Panc1 (cell line): ENCODE measurements around the gene SLC43A2. TPM values are rescaled to one million over a fixed set of nuclear protein-coding genes. Genes with fewer than 3 reads are reported as not detected.
A peak's percentile ranks its signal among the peaks of the same experiment; 100 is the strongest.

Experiments used
- ATAC-seq: fragments of 200-7000 bp; cut with Tn5 transposase; 2 replicates; pipeline ENCODE4 v1.9.1; 2020; ENCODE audit warnings: mild to moderate bottlenecking, moderate library complexity
- BruUV-seq: library from RNA; stranded (reverse); fragments of 400-500 nt; replicated peaks from 2 replicates; lab custom pipeline; 2021; lab: Mats Ljungman, UMichigan
- CTCF ChIA-PET: fragments of 300-600 bp; sonication (Branson Sonifier 250); formaldehyde crosslinking; loops from one replicate; lab custom pipeline; 2022; ENCODE audit warnings: antibody characterized with exemption; lab: Charles Lee
- POLR2A ChIA-PET: fragments of 300-600 bp; sonication (Branson Sonifier 250); formaldehyde crosslinking; loops from one replicate; lab custom pipeline; 2022; ENCODE audit warnings: antibody characterized with exemption; lab: Charles Lee
- DNase-seq: peaks from one replicate; pipeline ENCODE4 v3.0.0-alpha.2; 2010; ENCODE audit warnings: low read depth, low spot score
- H3K27ac ChIP-seq: 2 replicates; pipeline ENCODE4 v1.5.1; 2011; ENCODE audit warnings: mild to moderate bottlenecking, low read length, inconsistent platforms
- H3K27me3 ChIP-seq: fragments of 200-500 bp; sonication (Bioruptor generic); 2 replicates; pipeline ENCODE4 v1.6.0; 2014; ENCODE audit warnings: low read length, inconsistent platforms; ENCODE audit not compliant: control insufficient read depth, insufficient read depth
- H3K36me3 ChIP-seq: fragments of 200-500 bp; sonication (Bioruptor generic); 2 replicates; pipeline ENCODE4 v1.5.1; 2014; ENCODE audit warnings: inconsistent platforms, mild to moderate bottlenecking, low read length, moderate library complexity; ENCODE audit not compliant: control insufficient read depth, insufficient read depth
- H3K4me1 ChIP-seq: 2 replicates; pipeline ENCODE4 v1.5.1; 2011; ENCODE audit warnings: inconsistent platforms, mild to moderate bottlenecking, low read length, moderate library complexity; ENCODE audit not compliant: control insufficient read depth, insufficient read depth
- H3K4me3 ChIP-seq, 2 experiments: 2 replicates each; pipeline ENCODE4 v1.5.1; 2011 to 2012; ENCODE audit warnings: low read depth in 2 of 2, low read length in 2 of 2, mild to moderate bottlenecking in 2 of 2, inconsistent platforms in 1 of 2, moderate library complexity in 1 of 2
- H3K9me3 ChIP-seq: fragments of 200-500 bp; sonication (Bioruptor generic); 2 replicates; pipeline ENCODE4 v1.5.1; 2014; ENCODE audit warnings: low read depth, mild to moderate bottlenecking, inconsistent platforms, low read length, moderate library complexity; ENCODE audit not compliant: control insufficient read depth, insufficient read depth
- CTCF ChIP-seq: fragments of 450-650 bp; IDR thresholded peaks from 2 replicates; pipeline ENCODE4 v1.5.1; 2017; ENCODE audit warnings: mild to moderate bottlenecking
- POLR2AphosphoS5 ChIP-seq: IDR thresholded peaks from 2 replicates; pipeline ENCODE4 v1.6.1; 2012; ENCODE audit warnings: mild to moderate bottlenecking, low read depth, low read length, moderate library complexity
- REST ChIP-seq, 2 experiments: IDR thresholded peaks; 2 replicates each; pipeline ENCODE4 v1.6.1; 2011 to 2012; ENCODE audit warnings: low read depth in 2 of 2, control low read depth in 1 of 2, low read length in 1 of 2, mild to moderate bottlenecking in 1 of 2, moderate library complexity in 1 of 2; ENCODE audit not compliant: insufficient read depth in 1 of 2
- SIN3A ChIP-seq: IDR thresholded peaks from 2 replicates; pipeline ENCODE4 v1.6.1; 2012; ENCODE audit warnings: low read depth, mild to moderate bottlenecking, low read length, moderate library complexity, borderline replicate concordance; ENCODE audit not compliant: insufficient read depth
- TCF7L2 ChIP-seq: IDR thresholded peaks from 2 replicates; pipeline ENCODE4 v1.6.1; 2011; ENCODE audit warnings: mild to moderate bottlenecking, low read depth, low read length, inconsistent platforms
- in situ Hi-C: cut with HindIII; loops from 2 replicates; pipeline ENCODE4 v1.10.0; 2016; ENCODE audit warnings: low sequenced_read_pairs, low pct_unique_long_range_greater_than_20kb
- intact Hi-C: fragments of 100-400 bp; cut with micrococcal nuclease; formaldehyde crosslinking; loops from one replicate; pipeline ENCODE4 v1.10.0; 2022; ENCODE audit not compliant: unreplicated experiment
- total RNA-seq: library from RNA; stranded (reverse); gene quantifications from one replicate; pipeline ENCODE4 v1.2.1, GENCODE V29; 2021; ENCODE audit not compliant: unreplicated experiment

SLC43A2 gene
- total RNA-seq, 1 experiment from 2014 or later = 23.3 TPM

GRCh38 chr17:1577182-1577581 is 51.5 kb downstream of the SLC43A2 start:
- Histone ChIP-seq H3K27ac (no peak overlapping the region), H3K36me3 (no peaks in the 10 kb centered on the region), H3K9me3 (no peaks in the 10 kb centered on the region), H3K4me1 (no peaks in the 10 kb centered on the region), H3K4me3 (no peak overlapping the region), H3K27me3 (no peaks in the 10 kb centered on the region)
- in situ Hi-C loops = no loop called here
- POLR2A ChIA-PET = interaction anchor here (0.7 kb wide), 1 partner anchor 71 kb away, joined by 3 read pairs; no protein-coding TSS in a partner anchor
- intact Hi-C loops = no loop called here
- CTCF ChIA-PET = interaction anchor here (1.1 kb wide), 1 partner anchor 53 kb away, joined by 4 read pairs; no protein-coding TSS in a partner anchor
- ATAC-seq = peak; percentile 13; the same call in 1 of the 2 replicates
- TF ChIP-seq TCF7L2 (no peak), POLR2AphosphoS5 (no peak), SIN3A (no peak), REST (IDR thresholded peaks at IDR 0.05; ENCODE audit: insufficient read depth in 1 of 2, low read depth in 2 of 2, low read length in 1 of 2) (no peak), CTCF (no peak)
- DNase-seq = no peak
- BruUV-seq = no TSS peak

GRCh38 chr17:1576500-1576899 is 52.1 kb downstream of the SLC43A2 start:
- Histone ChIP-seq H3K27me3 (no peaks in the 10 kb centered on the region), H3K4me1 (no peaks in the 10 kb centered on the region), H3K9me3 (no peaks in the 10 kb centered on the region), H3K4me3 (no peak overlapping the region), H3K27ac (no peak overlapping the region), H3K36me3 (no peaks in the 10 kb centered on the region)
- ChIA-PET CTCF (no interaction called here), POLR2A (no interaction called here)
- intact Hi-C loops (no loop called here), in situ Hi-C loops (no loop called here)
- no TSS peak for BruUV-seq
- ATAC-seq = no peak
- no peak for TF ChIP-seq REST (IDR thresholded peaks at IDR 0.05; ENCODE audit: insufficient read depth in 1 of 2, low read depth in 2 of 2, low read length in 1 of 2)
- TF ChIP-seq SIN3A = no peak
- TF ChIP-seq TCF7L2 = no peak
- no peak for TF ChIP-seq CTCF
- no peak for TF ChIP-seq POLR2AphosphoS5
- DNase-seq = no peak
